HFF-Myc (cell line): ENCODE data around the gene ASS1.

Experiments used
- DNase-seq: peaks from one replicate; pipeline ENCODE4 v3.0.0-alpha.2; 2011; ENCODE audit warnings: low read depth; ENCODE audit errors: extremely low read depth
- H3K4me3 ChIP-seq: replicated peaks from 2 replicates; pipeline ENCODE4 v1.5.1; 2011; ENCODE audit warnings: low read depth, mild to moderate bottlenecking, control low read depth, low read length
- TF ChIP-seq, protein P1 (sequence below): IDR thresholded peaks from 2 replicates; pipeline ENCODE4 v1.5.1; 2012; ENCODE audit warnings: mild to moderate bottlenecking, low read depth, low read length, control low read depth; ENCODE audit errors: missing control alignments

The ASS1 gene

DNA sequence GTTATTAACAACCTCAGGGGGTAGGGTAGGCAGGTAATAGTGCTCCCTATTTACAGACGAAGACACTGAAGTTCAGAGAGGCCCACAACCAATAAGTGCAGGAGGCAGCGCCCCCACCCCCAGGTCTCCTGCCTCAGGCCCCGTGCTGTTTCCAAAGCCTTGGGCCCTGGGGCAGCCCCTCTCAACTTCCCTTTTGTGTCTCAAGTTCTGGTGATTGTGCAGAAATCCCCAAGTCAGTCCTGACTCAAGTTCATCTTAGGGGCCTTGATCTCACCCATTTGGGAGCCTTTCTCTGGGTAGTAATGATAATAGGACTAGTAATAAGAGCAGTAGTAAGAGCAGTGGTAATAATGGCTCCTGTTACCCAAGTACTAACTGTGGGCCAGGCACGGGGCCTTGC, 35.5 kb upstream of the ASS1 start:
- TF ChIP-seq, protein P1, sequence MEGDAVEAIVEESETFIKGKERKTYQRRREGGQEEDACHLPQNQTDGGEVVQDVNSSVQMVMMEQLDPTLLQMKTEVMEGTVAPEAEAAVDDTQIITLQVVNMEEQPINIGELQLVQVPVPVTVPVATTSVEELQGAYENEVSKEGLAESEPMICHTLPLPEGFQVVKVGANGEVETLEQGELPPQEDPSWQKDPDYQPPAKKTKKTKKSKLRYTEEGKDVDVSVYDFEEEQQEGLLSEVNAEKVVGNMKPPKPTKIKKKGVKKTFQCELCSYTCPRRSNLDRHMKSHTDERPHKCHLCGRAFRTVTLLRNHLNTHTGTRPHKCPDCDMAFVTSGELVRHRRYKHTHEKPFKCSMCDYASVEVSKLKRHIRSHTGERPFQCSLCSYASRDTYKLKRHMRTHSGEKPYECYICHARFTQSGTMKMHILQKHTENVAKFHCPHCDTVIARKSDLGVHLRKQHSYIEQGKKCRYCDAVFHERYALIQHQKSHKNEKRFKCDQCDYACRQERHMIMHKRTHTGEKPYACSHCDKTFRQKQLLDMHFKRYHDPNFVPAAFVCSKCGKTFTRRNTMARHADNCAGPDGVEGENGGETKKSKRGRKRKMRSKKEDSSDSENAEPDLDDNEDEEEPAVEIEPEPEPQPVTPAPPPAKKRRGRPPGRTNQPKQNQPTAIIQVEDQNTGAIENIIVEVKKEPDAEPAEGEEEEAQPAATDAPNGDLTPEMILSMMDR = no peak
- no peak overlapping the region for H3K4me3 ChIP-seq
- DNase-seq = no peak

DNA sequence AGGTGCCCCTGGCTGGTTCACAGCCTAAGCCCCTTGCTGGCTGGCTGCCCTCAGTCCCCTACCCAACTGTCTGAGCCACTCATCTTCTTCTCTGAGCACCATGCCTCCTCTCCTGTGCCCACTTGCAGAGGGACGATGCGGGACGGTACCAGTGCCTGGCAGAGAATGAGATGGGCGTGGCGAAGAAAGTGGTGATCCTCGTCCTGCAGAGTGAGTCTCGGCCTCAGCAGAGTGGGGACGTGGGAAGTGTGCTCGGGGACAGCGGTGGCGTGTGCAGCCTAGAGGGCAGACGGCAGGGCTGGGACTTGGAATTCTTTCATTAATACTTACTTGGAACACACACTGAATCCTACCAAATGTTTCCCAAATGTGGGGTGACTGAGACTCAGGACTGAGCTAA, 34.3 kb upstream of the ASS1 start:
- no peak for DNase-seq
- no peak overlapping the region for H3K4me3 ChIP-seq
- TF ChIP-seq, protein P1 = no peak

DNA sequence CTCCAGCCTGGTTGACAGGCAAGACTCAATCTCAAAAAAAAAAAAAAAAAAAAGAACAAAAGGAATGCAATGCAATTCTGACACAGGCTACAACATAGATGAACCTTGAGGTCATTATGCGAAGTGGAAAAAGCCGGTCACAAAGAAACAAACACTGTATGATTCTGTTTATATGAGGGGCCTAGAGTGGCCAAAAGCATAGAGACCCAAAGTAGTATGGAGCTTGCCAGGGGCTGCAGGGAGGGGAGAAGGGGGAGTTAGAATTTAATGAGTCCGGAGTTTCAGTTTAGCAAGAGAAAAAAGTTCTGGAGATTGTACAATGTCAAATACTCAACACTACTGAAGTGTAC, 33.2 kb upstream of the ASS1 start:
- H3K4me3 ChIP-seq = no peak overlapping the region
- DNase-seq = no peak
- TF ChIP-seq, protein P1 = no peak

DNA sequence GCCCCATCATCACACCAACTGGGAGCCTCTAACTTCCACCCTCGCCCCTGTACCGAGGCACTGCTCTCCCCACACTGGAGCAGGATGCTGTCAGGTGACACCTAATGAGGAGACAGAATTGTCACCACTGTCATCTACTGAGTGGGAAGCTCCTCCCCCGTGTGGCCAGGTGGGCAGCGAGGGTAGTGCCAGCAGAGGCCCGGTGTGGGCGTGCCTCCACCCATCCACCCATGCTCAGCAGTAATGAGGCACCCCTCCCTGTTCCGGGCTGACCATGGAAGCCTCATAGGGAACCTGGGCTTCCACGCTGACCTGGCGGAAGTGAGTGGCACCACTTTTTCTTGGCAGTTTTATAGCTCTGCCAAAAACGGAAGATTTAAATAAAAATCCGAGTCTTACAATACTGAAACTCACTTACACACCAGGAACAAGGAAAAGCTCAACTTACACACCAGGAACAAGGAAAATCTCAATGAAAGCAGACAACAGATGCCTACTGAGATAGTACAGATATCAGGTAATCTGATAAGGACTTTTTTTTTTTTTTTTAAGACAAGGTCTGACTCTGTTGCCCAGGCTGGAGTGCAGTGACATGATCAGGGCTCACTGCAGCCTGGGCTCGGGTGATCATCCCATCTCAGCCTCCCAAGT, 30.6 kb upstream of the ASS1 start:
- TF ChIP-seq, protein P1 = no peak
- DNase-seq = no peak
- H3K4me3 ChIP-seq = no peak overlapping the region

DNA sequence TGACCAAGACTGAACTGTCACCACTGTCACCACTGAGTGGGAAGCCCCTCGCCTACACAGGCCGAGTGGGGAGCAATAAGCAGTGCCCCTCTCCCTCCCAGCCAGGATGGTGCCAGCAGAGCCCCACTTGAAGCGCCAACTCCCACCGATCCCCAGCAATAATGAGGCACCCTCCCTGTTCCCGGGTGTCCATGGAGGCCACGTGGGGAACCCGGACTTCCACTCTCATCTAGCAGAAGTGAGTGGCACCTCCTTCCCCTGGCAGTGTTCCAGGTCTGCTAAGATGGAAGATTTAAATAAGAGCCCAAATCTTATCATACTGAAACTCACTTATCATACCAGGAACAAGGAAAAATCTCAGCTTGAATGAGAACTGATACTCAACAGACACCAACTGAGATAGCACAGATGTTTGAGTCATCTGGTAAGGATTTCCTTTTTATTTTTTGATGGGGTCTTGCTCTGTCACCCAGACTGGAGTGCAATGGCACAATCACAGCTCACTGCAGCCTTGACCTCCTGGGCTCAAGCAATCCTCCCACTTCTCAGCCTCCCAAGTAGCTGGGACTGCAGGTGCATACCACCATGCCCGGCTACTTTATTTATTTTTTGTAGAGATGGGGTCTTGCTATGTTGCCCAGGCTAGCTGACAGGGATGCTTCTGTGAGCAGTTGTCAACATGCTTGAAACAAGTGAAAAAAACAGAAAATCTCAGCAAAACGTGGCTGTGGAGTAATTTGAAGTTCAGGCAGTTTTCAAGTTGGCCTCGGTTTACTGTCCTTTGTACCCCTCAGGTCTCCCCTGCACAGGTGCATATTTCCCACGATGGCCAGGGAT, 29.6 kb upstream of the ASS1 start:
- no peak overlapping the region for H3K4me3 ChIP-seq
- TF ChIP-seq, protein P1 = no peak
- no peak for DNase-seq

DNA sequence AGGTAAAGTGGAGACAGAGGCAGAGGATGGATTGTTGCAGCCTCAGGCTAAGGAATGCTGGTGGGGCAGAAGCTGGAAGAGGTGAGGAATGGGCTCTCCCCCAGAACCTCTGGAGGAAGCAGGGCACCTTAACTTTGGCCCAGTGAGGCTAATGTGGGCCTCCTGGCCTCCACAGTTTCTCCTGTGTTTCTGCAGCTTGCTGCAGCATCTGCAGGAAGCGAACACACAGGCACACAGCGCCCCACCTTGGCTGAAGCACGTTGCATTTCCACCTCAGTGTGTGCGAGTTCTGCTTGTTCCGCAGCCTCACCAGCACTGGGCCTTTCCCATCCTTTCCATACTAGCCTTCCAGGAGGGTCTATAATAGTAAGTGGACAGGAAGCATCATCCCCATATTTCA, 27.2 kb upstream of the ASS1 start:
- no peak overlapping the region for H3K4me3 ChIP-seq
- DNase-seq = no peak
- TF ChIP-seq, protein P1 = no peak
